ENCODE results near the gene FXYD6.

DNA sequence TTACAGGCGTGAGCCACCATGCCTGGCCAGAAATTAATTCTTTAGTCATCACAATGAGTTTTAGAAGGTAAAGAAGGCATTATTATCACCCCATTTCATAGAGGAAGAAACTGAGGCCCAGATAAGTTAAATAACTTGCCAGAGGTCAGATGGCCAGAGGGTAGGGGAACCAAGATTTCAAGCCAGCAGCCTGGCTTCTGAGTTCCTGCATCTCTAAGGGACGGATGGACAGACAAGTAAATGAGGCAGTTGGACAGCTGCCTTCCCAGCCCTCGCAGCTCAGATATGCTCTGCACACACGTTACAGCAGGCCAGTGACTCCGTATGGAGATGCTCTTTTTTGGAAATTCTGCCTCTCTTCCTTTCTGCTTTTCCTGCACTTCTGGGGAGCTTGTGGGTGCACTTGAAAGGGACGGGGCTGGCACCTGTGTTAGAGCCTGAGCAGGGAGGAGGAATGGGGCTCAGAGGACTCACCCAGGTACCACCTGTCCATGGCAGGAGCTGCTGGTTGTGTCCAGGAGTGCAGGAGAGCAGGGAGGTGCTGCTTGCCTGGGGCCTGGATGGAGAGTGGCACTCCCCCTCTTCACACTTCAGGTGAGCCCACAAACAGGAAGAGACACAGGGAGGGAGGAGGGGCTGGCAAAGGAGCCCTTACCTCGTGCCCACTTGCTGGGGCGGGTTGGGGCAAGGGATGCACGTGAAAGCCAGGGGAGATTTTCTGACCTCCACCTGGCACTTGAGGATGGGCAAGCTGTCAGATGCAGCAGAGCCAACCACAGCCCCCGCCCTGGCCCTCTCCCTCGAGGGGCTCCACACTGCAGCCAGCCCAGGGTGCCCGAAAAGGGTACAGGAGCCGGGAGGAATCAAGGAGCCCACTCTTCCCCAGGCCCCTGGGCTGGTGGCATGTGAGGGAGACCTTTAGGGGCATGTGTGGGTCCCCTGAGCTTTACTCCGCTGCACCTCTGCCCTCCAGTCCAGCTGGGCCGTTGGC lies 48.6 kb downstream of the FXYD6 start:
- TF ChIP-seq, protein P1, sequence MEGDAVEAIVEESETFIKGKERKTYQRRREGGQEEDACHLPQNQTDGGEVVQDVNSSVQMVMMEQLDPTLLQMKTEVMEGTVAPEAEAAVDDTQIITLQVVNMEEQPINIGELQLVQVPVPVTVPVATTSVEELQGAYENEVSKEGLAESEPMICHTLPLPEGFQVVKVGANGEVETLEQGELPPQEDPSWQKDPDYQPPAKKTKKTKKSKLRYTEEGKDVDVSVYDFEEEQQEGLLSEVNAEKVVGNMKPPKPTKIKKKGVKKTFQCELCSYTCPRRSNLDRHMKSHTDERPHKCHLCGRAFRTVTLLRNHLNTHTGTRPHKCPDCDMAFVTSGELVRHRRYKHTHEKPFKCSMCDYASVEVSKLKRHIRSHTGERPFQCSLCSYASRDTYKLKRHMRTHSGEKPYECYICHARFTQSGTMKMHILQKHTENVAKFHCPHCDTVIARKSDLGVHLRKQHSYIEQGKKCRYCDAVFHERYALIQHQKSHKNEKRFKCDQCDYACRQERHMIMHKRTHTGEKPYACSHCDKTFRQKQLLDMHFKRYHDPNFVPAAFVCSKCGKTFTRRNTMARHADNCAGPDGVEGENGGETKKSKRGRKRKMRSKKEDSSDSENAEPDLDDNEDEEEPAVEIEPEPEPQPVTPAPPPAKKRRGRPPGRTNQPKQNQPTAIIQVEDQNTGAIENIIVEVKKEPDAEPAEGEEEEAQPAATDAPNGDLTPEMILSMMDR (IDR thresholded peaks at IDR 0.05): no peak
- no peak for TF ChIP-seq EP300 (IDR thresholded peaks at IDR 0.05)
